OCI-LY3 (cell line): ENCODE data around the gene C16orf92.

Experiments
- H2AFZ ChIP-seq: fragments of 200-600, 300-600 bp; shearing (Covaris generic); 2 replicates; pipeline ENCODE4 v1.6.0; 2014; ENCODE audit warnings: antibody characterized with exemption, low read depth, low read length
- H3K27ac ChIP-seq: fragments of 200-600, 300-600 bp; sonication (generic); 2 replicates; pipeline ENCODE4 v1.5.1; 2014; ENCODE audit warnings: mild to moderate bottlenecking, low read length, moderate library complexity, mixed read lengths
- H3K27me3 ChIP-seq: fragments of 200-600, 300-600 bp; sonication (generic); 2 replicates; pipeline ENCODE4 v1.6.1; 2014; ENCODE audit warnings: low read depth, low read length, mixed read lengths
- H3K36me3 ChIP-seq: fragments of 200-600, 300-600 bp; sonication (generic); replicated peaks from 2 replicates; pipeline ENCODE3; 2014; ENCODE audit warnings: low read depth, low read length, mixed read lengths
- H3K4me1 ChIP-seq: fragments of 300-600, 200-600 bp; sonication (generic); 2 replicates; pipeline ENCODE4 v1.6.1; 2014; ENCODE audit warnings: low read length, mixed read lengths
- H3K4me2 ChIP-seq: fragments of 200-600, 300-600 bp; sonication (generic); 2 replicates; pipeline ENCODE4 v1.6.1; 2014; ENCODE audit warnings: low read length, mixed read lengths
- H3K4me3 ChIP-seq: fragments of 300-600, 200-600 bp; sonication (generic); 2 replicates; pipeline ENCODE4 v1.5.1; 2014; ENCODE audit warnings: antibody characterized with exemption, mild to moderate bottlenecking, low read length, moderate library complexity
- H3K79me2 ChIP-seq: fragments of 300-600, 200-600 bp; shearing (Covaris generic); 2 replicates; pipeline ENCODE4 v1.6.1; 2014; ENCODE audit warnings: mild to moderate bottlenecking, low read length, mixed read lengths
- H3K9ac ChIP-seq: fragments of 300-600, 200-600 bp; shearing (Covaris generic); 2 replicates; pipeline ENCODE4 v1.6.0; 2014; ENCODE audit warnings: mild to moderate bottlenecking, low read length, moderate library complexity
- H3K9me3 ChIP-seq: fragments of 200-600, 300-600 bp; shearing (Covaris generic); 2 replicates; pipeline ENCODE4 v1.6.1; 2014; ENCODE audit warnings: low read length, mixed read lengths; ENCODE audit not compliant: insufficient read depth
- H4K20me1 ChIP-seq: fragments of 200-600, 300-600 bp; sonication (generic); 2 replicates; pipeline ENCODE4 v1.6.1; 2016; ENCODE audit warnings: low read length, mixed read lengths; ENCODE audit not compliant: insufficient read depth
- EZH2phosphoT487 ChIP-seq: fragments of 200-600 bp; shearing (Covaris generic); IDR thresholded peaks from 2 replicates; pipeline ENCODE4 v1.6.1; 2018; ENCODE audit warnings: antibody characterized with exemption, mixed run types, low read depth
- TF ChIP-seq, protein P1 (sequence below): fragments of 200-600, 300-600 bp; sonication (generic); IDR thresholded peaks from 2 replicates; pipeline ENCODE4 v1.5.1; 2014; ENCODE audit warnings: antibody characterized with exemption, low read length, low read depth

Gene C16orf92

DNA sequence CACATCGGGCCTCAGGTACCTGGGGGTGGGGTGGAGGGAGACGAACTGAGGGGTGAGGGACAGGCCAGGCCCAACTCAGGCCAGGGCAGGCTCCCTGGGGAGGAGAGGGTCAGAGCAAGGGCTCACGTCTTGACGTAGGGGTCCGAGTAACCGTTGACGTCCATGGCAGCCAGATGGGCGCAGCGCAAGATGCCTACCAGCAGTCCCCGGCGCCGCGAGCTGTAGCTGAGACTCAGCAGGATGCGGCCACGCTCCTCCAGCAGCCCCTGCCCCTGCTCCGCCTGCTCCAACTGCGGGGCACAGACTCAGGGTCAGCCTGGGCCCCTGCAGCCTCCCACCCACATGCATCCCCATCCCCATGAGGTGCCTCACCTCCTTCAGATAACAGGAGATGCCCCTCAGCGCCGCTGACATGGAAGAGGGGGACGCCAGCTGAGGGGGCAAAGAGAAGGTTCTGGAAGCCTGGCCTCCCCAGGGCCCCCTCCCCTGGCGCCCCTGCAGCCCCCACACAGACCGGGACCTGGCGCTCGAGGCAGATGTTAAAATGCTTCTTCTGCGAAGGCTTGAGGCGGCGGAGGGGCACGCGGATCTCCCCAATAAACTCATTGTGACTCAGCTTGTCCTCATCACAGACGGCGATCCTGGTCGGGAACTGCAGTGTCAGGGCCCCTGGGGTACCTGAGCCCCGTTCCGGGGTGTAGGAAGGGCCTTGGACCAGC, 16.2 kb upstream of the C16orf92 start:
- no peaks in the 10 kb centered on the region for H3K27me3 ChIP-seq
- H3K9me3 ChIP-seq = no peaks in the 10 kb centered on the region
- H3K4me2 ChIP-seq = no peak overlapping the region
- H3K79me2 ChIP-seq = no peaks in the 10 kb centered on the region
- H3K4me1 ChIP-seq = peaks cover 8% of the 10 kb centered on the region; the same call in 1 of the 2 replicates
- no peaks in the 10 kb centered on the region for H4K20me1 ChIP-seq
- H3K27ac ChIP-seq = no peak overlapping the region
- H2AFZ ChIP-seq = no peak overlapping the region
- peaks cover 3% of the 10 kb centered on the region for H3K36me3 ChIP-seq
- TF ChIP-seq, protein P1, sequence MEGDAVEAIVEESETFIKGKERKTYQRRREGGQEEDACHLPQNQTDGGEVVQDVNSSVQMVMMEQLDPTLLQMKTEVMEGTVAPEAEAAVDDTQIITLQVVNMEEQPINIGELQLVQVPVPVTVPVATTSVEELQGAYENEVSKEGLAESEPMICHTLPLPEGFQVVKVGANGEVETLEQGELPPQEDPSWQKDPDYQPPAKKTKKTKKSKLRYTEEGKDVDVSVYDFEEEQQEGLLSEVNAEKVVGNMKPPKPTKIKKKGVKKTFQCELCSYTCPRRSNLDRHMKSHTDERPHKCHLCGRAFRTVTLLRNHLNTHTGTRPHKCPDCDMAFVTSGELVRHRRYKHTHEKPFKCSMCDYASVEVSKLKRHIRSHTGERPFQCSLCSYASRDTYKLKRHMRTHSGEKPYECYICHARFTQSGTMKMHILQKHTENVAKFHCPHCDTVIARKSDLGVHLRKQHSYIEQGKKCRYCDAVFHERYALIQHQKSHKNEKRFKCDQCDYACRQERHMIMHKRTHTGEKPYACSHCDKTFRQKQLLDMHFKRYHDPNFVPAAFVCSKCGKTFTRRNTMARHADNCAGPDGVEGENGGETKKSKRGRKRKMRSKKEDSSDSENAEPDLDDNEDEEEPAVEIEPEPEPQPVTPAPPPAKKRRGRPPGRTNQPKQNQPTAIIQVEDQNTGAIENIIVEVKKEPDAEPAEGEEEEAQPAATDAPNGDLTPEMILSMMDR = no peak
- no peak for TF ChIP-seq EZH2phosphoT487
- H3K9ac ChIP-seq = no peak overlapping the region
- H3K4me3 ChIP-seq = no peak overlapping the region

DNA sequence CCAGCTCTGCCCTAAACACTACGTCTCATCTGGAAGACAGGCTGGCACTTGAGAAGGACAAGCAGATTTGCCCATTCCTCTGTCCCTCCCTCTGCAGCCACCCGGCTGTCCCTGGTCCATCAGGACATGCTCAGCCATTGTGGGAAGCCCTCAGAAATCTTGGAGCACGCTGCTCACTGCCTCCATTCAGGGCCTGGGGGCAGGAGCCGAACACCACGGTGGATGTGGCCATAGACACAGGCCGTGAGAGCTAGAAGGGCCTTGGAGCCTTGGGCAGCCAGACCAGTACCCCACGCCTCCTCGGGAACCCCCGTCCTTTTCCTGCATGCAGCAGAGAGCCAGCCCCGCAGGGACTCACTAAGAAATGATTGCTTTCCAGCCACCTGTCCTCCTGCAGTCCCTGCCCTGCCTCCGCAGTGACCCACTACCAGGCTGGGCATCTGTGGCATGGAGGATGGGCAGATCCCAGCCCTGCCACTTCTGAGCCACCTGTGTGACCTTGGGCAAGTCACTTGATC, 15.6 kb upstream of the C16orf92 start:
- H2AFZ ChIP-seq = no peak overlapping the region
- no peak overlapping the region for H3K27ac ChIP-seq
- H3K27me3 ChIP-seq = no peaks in the 10 kb centered on the region

DNA sequence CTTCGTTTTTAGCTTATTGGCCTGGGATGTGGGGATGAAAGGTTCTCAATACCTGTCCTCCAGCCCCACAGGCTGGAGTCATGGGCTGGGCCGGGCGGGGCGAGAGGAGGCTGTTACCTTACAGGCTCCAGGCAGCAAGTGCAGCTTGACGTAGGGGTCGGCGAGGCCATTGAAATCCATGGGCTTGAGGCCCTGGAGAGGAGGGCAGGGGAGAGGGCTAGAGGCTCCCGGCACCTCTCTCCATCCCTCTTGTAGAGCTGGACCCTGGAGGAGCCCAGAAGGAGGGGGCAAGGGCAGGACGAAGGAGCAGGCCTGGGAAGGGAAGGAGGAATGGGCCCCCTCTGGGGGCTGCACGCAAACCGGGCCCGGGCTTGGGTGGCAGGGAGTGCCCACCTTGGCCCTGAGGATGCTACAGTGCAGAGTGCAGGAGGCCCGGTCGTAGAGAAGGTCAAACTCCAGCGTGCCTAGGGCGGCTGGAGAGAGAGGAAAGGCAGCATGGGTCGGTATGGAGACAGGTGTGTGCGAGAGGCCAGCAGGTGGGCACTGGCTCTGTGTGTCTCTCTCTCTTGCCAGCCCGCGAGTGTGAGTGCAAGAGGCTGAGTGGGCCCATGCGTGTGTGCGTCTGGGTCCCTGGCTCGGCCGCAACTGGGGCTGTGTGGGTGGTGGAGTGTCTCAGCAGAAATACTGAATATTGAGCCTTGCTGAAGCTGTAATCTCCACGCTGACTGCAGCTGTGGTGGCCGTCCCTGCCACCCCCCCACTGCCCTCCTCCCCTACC, 13.7 kb upstream of the C16orf92 start:
- no peak overlapping the region for H3K4me3 ChIP-seq
- no peak overlapping the region for H3K4me2 ChIP-seq
- H3K79me2 ChIP-seq = no peaks in the 10 kb centered on the region
- H3K9me3 ChIP-seq = no peaks in the 10 kb centered on the region
- H3K9ac ChIP-seq = no peak overlapping the region
- H3K4me1 ChIP-seq = peaks cover 24% of the 10 kb centered on the region
- H4K20me1 ChIP-seq = no peaks in the 10 kb centered on the region
- H3K36me3 ChIP-seq = no peaks in the 10 kb centered on the region
- TF ChIP-seq, protein P1 = no peak
- TF ChIP-seq EZH2phosphoT487 = no peak
- no peaks in the 10 kb centered on the region for H3K27me3 ChIP-seq
- H2AFZ ChIP-seq = no peak overlapping the region
- H3K27ac ChIP-seq = no peak overlapping the region

More for the DNA sequence above, 15.6 kb upstream of the C16orf92 start:
- Histone ChIP-seq H4K20me1 (no peaks in the 10 kb centered on the region), H3K9me3 (no peaks in the 10 kb centered on the region), H3K79me2 (no peaks in the 10 kb centered on the region), H3K4me3 (no peak overlapping the region), H3K4me2 (no peak overlapping the region), H3K9ac (no peak overlapping the region), H3K36me3 (peaks cover 3% of the 10 kb centered on the region), H3K4me1 (peaks cover 14% of the 10 kb centered on the region; the same call in 1 of the 2 replicates)
- TF ChIP-seq EZH2phosphoT487 = no peak
- TF ChIP-seq, protein P1 = no peak
